Endodermal cell (in vitro differentiated cells): ENCODE measurements around the gene GAS7. TPM values are rescaled to one million over a fixed set of nuclear protein-coding genes. Genes with fewer than 3 reads are reported as not detected.

Experiments used
- DNase-seq: peaks from one replicate; pipeline ENCODE4 v3.0.0-alpha.2; 2017
- H3K27ac ChIP-seq: 2 replicates; pipeline ENCODE4 v1.5.1; 2013; ENCODE audit warnings: mild to moderate bottlenecking, low read depth, low read length, moderate library complexity
- H3K27me3 ChIP-seq: 2 replicates; pipeline ENCODE4 v1.6.1; 2013; ENCODE audit warnings: mild to moderate bottlenecking, low read length, moderate library complexity; ENCODE audit not compliant: insufficient read depth, control insufficient read depth, poor library complexity, severe bottlenecking
- H3K36me3 ChIP-seq: 2 replicates; pipeline ENCODE4 v1.7.0; 2013; ENCODE audit warnings: mild to moderate bottlenecking, low read length, moderate library complexity; ENCODE audit not compliant: control insufficient read depth, insufficient read depth
- H3K4me1 ChIP-seq: one replicate; pipeline ENCODE4 v1.7.0; 2013; ENCODE audit warnings: low read length; ENCODE audit not compliant: control insufficient read depth, insufficient read depth
- H3K4me3 ChIP-seq: 2 replicates; pipeline ENCODE4 v1.5.1; 2013; ENCODE audit warnings: mild to moderate bottlenecking, low read length, moderate library complexity
- H3K9ac ChIP-seq: 2 replicates; pipeline ENCODE4 v1.6.1; 2013; ENCODE audit warnings: mild to moderate bottlenecking, low read length, moderate library complexity; ENCODE audit not compliant: poor library complexity, severe bottlenecking; ENCODE audit errors: extremely low read depth
- H3K9me3 ChIP-seq: 2 replicates; pipeline ENCODE4 v1.6.1; 2013; ENCODE audit warnings: mild to moderate bottlenecking, low read length, moderate library complexity; ENCODE audit not compliant: control insufficient read depth
- H3K27ac Mint-ChIP-seq: 2 replicates; pipeline ENCODE4 v1.8.0; 2020; ENCODE audit warnings: mixed read lengths
- H3K27me3 Mint-ChIP-seq: 2 replicates; pipeline ENCODE4 v1.8.0; 2021; ENCODE audit warnings: mild to moderate bottlenecking, mixed read lengths; ENCODE audit not compliant: insufficient read depth
- H3K36me3 Mint-ChIP-seq: 2 replicates; pipeline ENCODE4 v1.8.0; 2020; ENCODE audit warnings: low read depth, mixed read lengths
- H3K4me1 Mint-ChIP-seq: 2 replicates; pipeline ENCODE4 v1.8.0; 2020; ENCODE audit warnings: mixed read lengths
- H3K4me3 Mint-ChIP-seq: 2 replicates; pipeline ENCODE4 v1.8.0; 2020; ENCODE audit warnings: mild to moderate bottlenecking, moderate library complexity, mixed read lengths
- H3K9me3 Mint-ChIP-seq: 2 replicates; pipeline ENCODE4 v1.8.0; 2020; ENCODE audit warnings: mild to moderate bottlenecking, mixed read lengths
- CTCF ChIP-seq: fragments of 200-600 bp; sonication (generic); conservative IDR thresholded peaks from 2 replicates; pipeline ENCODE4 v1.5.0; 2021; ENCODE audit warnings: antibody characterized with exemption, mild to moderate bottlenecking
- WGBS, 2 experiments: methylation state at CpG; one replicate each; pipeline versions ENCODE4 v1.1.5 to v1.1.7; 2013; ENCODE audit warnings: missing lambda C conversion rate in 2 of 2, mixed read lengths in 1 of 2; ENCODE audit not compliant: insufficient coverage in 1 of 2, insufficient read length in 1 of 2; 5-methylcytosine and 5-hydroxymethylcytosine counted together
- total RNA-seq, 2 donors: library from RNA; stranded (reverse); fragmentation: NEBNext Ultra II Directional in 1 of 2; extraction: Animal tissue kit (Norgen Biotek cat#: 25700) in 1 of 2; gene quantifications; 2 replicates in 1 of 2; 3 replicates in 1 of 2; pipeline ENCODE4 v1.2.1, GENCODE V29; 2021

The GAS7 gene
- total RNA-seq, 2 donors from 2014 or later: 8.6 to 14.7 TPM

GRCh38 chr17:9890124-9890523, 308.3 kb downstream of the GAS7 start:
- H3K4me1 Mint-ChIP-seq: peaks cover 3% of the 10 kb centered on the region
- H3K9me3 Mint-ChIP-seq: peaks cover 2% of the 10 kb centered on the region
- peaks cover 33% of the 10 kb centered on the region for H3K27me3 Mint-ChIP-seq
- peak; percentile 96 for DNase-seq
- no peak overlapping the region for H3K4me3 Mint-ChIP-seq
- no peak overlapping the region for H3K9ac ChIP-seq
- H3K36me3 Mint-ChIP-seq: no peaks in the 10 kb centered on the region
- H3K27ac ChIP-seq: no peak overlapping the region
- no peaks in the 10 kb centered on the region for H3K4me1 ChIP-seq
- peak; percentile 96 for TF ChIP-seq CTCF
- peaks cover 10% of the 10 kb centered on the region for H3K27me3 ChIP-seq
- no peak overlapping the region for H3K27ac Mint-ChIP-seq
- H3K36me3 ChIP-seq: no peaks in the 10 kb centered on the region
- H3K4me3 ChIP-seq: no peak overlapping the region
- no peaks in the 10 kb centered on the region for H3K9me3 ChIP-seq
- 20 to 50% methylated on average over 1 to 2 of the region's 2 CpGs for WGBS, 2 experiments

GRCh38 chr17:9887508-9887907, 310.9 kb downstream of the GAS7 start:
- DNase-seq: no peak
- no peak overlapping the region for H3K9ac ChIP-seq
- Mint-ChIP-seq H3K27me3 (peaks cover 24% of the 10 kb centered on the region), H3K36me3 (no peaks in the 10 kb centered on the region), H3K4me1 (peaks cover 3% of the 10 kb centered on the region), H3K4me3 (no peak overlapping the region), H3K9me3 (peaks cover 21% of the 10 kb centered on the region), H3K27ac (no peak overlapping the region)
- no peak for TF ChIP-seq CTCF
- peaks cover 5% of the 10 kb centered on the region for H3K27me3 ChIP-seq
- WGBS, 2 experiments: 90 to 93% methylated on average over 7 to 8 of the region's 8 CpGs
- no peaks in the 10 kb centered on the region for H3K36me3 ChIP-seq
- H3K4me1 ChIP-seq: no peaks in the 10 kb centered on the region
- H3K9me3 ChIP-seq: peaks cover 21% of the 10 kb centered on the region
- H3K27ac ChIP-seq: no peak overlapping the region
- H3K4me3 ChIP-seq: no peak overlapping the region

GRCh38 chr17:9886141-9886930, 312.1 kb downstream of the GAS7 start:
- Histone ChIP-seq H3K36me3 (no peaks in the 10 kb centered on the region), H3K4me1 (no peaks in the 10 kb centered on the region), H3K27ac (no peak overlapping the region), H3K9me3 (peaks cover 31% of the 10 kb centered on the region), H3K9ac (no peak overlapping the region), H3K27me3 (peaks cover 5% of the 10 kb centered on the region), H3K4me3 (no peak overlapping the region)
- DNase-seq: no peak
- H3K9me3 Mint-ChIP-seq: peaks cover 32% of the 10 kb centered on the region
- H3K36me3 Mint-ChIP-seq: no peaks in the 10 kb centered on the region
- no peak overlapping the region for H3K27ac Mint-ChIP-seq
- H3K27me3 Mint-ChIP-seq: peaks cover 28% of the 10 kb centered on the region
- TF ChIP-seq CTCF: no peak
- 96 to 98% methylated on average over 4 to 5 of the region's 5 CpGs for WGBS, 2 experiments
- H3K4me3 Mint-ChIP-seq: no peak overlapping the region
- H3K4me1 Mint-ChIP-seq: peaks cover 3% of the 10 kb centered on the region
